ENCODE measurements around the gene SSTR5. TPM values are rescaled to one million over a fixed set of nuclear protein-coding genes. Genes with fewer than 3 reads are reported as not detected.

SSTR5 gene
- total and polyA plus RNA-seq, 2 of the 4 experiments (the other 2 are of a cell fraction), result not detected

DNA sequence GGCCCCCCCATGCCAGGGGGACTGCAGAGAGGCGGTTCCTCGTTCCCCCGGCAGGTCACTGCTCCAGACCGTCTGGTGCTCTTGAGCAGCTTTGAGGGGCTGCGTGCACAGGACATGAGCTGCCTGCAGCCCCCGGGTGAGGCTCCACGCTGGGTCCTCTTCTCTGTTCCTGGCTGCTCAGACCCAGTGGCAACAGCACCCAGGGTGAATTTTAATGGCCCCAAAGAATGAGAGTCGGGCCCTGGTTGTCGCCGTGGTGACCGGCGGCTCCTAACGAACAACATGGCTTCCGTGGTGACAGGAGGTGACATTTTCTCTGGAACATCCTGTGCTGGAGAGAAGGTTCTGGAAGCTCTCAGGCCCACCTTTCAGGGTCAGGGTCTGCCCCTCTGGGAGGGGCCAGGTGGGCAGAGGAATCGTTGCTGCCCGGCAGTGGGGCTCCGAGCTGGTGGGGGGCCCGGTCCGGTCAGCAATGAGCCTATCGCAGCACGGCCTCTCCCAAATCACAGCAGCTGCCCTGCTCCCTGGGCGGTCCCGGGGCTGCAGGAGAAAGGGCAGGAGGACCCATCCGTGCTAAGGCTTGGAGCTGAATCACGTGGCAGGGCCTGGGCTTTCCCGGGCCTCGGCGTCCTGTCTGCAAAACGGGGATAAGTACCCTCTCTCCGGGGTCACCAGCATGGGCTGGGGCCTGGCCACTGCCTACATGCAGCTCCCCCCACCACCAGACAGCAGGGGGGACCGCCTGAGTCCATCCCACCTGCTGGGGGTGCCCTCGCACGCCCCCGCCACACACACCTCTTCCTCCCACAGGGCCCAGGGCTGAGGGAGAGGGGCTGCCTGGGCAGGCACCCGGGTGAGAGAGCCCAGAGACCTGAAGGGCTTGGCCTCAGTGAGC is 26.9 kb downstream of the SSTR5 start (continued):
- TF ChIP-seq, protein P1, sequence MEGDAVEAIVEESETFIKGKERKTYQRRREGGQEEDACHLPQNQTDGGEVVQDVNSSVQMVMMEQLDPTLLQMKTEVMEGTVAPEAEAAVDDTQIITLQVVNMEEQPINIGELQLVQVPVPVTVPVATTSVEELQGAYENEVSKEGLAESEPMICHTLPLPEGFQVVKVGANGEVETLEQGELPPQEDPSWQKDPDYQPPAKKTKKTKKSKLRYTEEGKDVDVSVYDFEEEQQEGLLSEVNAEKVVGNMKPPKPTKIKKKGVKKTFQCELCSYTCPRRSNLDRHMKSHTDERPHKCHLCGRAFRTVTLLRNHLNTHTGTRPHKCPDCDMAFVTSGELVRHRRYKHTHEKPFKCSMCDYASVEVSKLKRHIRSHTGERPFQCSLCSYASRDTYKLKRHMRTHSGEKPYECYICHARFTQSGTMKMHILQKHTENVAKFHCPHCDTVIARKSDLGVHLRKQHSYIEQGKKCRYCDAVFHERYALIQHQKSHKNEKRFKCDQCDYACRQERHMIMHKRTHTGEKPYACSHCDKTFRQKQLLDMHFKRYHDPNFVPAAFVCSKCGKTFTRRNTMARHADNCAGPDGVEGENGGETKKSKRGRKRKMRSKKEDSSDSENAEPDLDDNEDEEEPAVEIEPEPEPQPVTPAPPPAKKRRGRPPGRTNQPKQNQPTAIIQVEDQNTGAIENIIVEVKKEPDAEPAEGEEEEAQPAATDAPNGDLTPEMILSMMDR (conservative IDR thresholded peaks at IDR 0.05; ENCODE audit: low read depth, low read length), result no peak

Measured in IMR-90 (cell line).